Activated naive CD8-positive, alpha-beta T cell (primary cell): Measurements from ENCODE around the gene NABP2.

Source experiments
- H3K27ac Mint-ChIP-seq: one replicate; pipeline ENCODE4 v1.8.0; 2021; ENCODE audit warnings: mixed read lengths
- H3K27me3 Mint-ChIP-seq: one replicate; pipeline ENCODE4 v1.8.0; 2021; ENCODE audit warnings: mixed read lengths
- H3K36me3 Mint-ChIP-seq: one replicate; pipeline ENCODE4 v1.8.0; 2021; ENCODE audit warnings: mixed read lengths
- H3K4me1 Mint-ChIP-seq: one replicate; pipeline ENCODE4 v1.8.0; 2021; ENCODE audit warnings: low read depth, mixed read lengths
- H3K4me3 Mint-ChIP-seq: one replicate; pipeline ENCODE4 v1.8.0; 2021; ENCODE audit warnings: mild to moderate bottlenecking, mixed read lengths
- H3K9me3 Mint-ChIP-seq: one replicate; pipeline ENCODE4 v1.8.0; 2021; ENCODE audit warnings: low read depth, mixed read lengths

The NABP2 gene

DNA sequence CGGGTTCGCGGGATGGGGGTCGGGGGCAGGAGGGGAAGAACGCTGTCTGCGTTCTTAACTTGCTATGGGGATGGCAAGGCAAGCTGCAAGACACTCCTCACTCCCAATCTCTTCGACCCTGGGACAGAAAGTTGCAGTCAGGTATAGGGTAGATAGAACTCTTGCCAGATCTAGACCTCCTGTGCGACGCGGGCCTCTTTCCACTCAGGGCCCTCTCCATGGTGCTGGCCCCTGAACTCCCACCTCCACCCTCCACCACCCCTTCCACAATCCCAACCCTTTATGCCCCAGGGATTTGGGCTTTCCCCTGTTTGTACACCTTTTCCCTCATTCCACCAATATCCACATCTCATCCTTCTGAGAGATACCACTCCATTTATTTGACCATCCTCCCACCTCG lies 812 bp downstream of the NABP2 start:
- H3K9me3 Mint-ChIP-seq = no peaks in the 10 kb centered on the region
- H3K4me1 Mint-ChIP-seq = peaks cover 43% of the 10 kb centered on the region
- peaks cover 2% of the 10 kb centered on the region for H3K36me3 Mint-ChIP-seq

GRCh38 chr12:56229082-56229481 lies 4.9 kb downstream of the NABP2 start:
- Mint-ChIP-seq H3K9me3 (no peaks in the 10 kb centered on the region), H3K4me3 (no peak overlapping the region), H3K27ac (no peak overlapping the region), H3K27me3 (no peaks in the 10 kb centered on the region), H3K4me1 (peaks cover 11% of the 10 kb centered on the region), H3K36me3 (peaks cover 2% of the 10 kb centered on the region)

More for the DNA sequence above, 812 bp downstream of the NABP2 start:
- no peaks in the 10 kb centered on the region for H3K27me3 Mint-ChIP-seq
- peak overlapping the region; percentile 90 for H3K4me3 Mint-ChIP-seq
- H3K27ac Mint-ChIP-seq = peak overlapping the region; percentile 93

GRCh38 chr12:56229916-56230431 lies 5.8 kb downstream of the NABP2 start, which contains the start of gene SLC39A5:
TSS of gene SLC39A5 (plus strand) at chr12:56230051. CDS start at chr12:56231275, 1,224 bp downstream.
- Mint-ChIP-seq H3K36me3 (peaks cover 2% of the 10 kb centered on the region), H3K9me3 (no peaks in the 10 kb centered on the region), H3K27ac (no peak within 1 kb of the TSS), H3K4me1 (peaks cover 7% of the 10 kb centered on the region), H3K4me3 (no peak within 1 kb of the TSS), H3K27me3 (no peaks in the 10 kb centered on the region)

GRCh38 chr12:56230432-56231183 lies 6.5 kb downstream of the NABP2 start:
- H3K27ac Mint-ChIP-seq = no peak overlapping the region
- H3K27me3 Mint-ChIP-seq = no peaks in the 10 kb centered on the region
- no peak overlapping the region for H3K4me3 Mint-ChIP-seq
- no peaks in the 10 kb centered on the region for H3K9me3 Mint-ChIP-seq
- peaks cover under 1% of the 10 kb centered on the region for H3K4me1 Mint-ChIP-seq
- peaks cover 2% of the 10 kb centered on the region for H3K36me3 Mint-ChIP-seq

DNA sequence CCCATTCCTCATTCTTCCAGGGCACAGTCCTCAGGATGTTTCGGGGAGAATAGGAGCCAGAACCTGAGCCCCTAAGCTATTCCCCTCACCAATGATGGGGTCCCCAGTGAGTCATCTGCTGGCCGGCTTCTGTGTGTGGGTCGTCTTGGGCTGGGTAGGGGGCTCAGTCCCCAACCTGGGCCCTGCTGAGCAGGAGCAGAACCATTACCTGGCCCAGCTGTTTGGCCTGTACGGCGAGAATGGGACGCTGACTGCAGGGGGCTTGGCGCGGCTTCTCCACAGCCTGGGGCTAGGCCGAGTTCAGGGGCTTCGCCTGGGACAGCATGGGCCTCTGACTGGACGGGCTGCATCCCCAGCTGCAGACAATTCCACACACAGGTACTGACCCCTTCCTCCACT lies 7.0 kb downstream of the NABP2 start:
- Mint-ChIP-seq H3K36me3 (peaks cover 2% of the 10 kb centered on the region), H3K4me1 (no peaks in the 10 kb centered on the region), H3K4me3 (no peak overlapping the region), H3K9me3 (no peaks in the 10 kb centered on the region), H3K27ac (no peak overlapping the region), H3K27me3 (no peaks in the 10 kb centered on the region)

- Mint-ChIP-seq H3K4me3 (no peak overlapping the region), H3K36me3 (no peaks in the 10 kb centered on the region), H3K27me3 (no peaks in the 10 kb centered on the region), H3K9me3 (no peaks in the 10 kb centered on the region), H3K4me1 (no peaks in the 10 kb centered on the region), H3K27ac (no peak overlapping the region)
Observed at GRCh38 chr12:56234746-56235436, 10.7 kb downstream of the NABP2 start.

DNA sequence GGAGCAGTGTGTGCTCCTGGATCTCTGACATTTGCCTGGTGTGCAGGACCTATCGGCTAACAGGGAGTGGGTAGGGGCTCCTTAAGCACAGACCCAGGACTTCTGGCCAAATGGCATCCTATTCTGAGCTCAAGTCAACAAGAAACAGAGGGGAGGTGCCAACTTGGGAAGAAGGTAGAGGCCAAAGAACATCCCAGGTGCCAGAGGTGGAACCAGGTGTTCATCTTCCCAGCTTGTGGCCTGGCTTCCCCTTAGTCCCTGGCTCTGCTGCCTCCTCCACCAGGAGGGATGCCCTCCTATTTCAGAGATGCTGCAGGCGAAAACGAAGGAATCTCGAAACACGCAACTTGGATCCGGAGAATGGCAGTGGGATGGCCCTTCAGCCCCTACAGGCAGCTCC lies 11.9 kb downstream of the NABP2 start:
- no peak overlapping the region for H3K27ac Mint-ChIP-seq

GRCh38 chr12:56236985-56237384 lies 12.8 kb downstream of the NABP2 start:
- no peaks in the 10 kb centered on the region for H3K4me1 Mint-ChIP-seq
- no peak overlapping the region for H3K27ac Mint-ChIP-seq
- no peaks in the 10 kb centered on the region for H3K36me3 Mint-ChIP-seq
- no peaks in the 10 kb centered on the region for H3K9me3 Mint-ChIP-seq
- no peak overlapping the region for H3K4me3 Mint-ChIP-seq
- no peaks in the 10 kb centered on the region for H3K27me3 Mint-ChIP-seq

More for the DNA sequence above, 11.9 kb downstream of the NABP2 start:
- no peaks in the 10 kb centered on the region for H3K9me3 Mint-ChIP-seq
- H3K4me3 Mint-ChIP-seq = no peak overlapping the region
- no peaks in the 10 kb centered on the region for H3K27me3 Mint-ChIP-seq
- H3K36me3 Mint-ChIP-seq = no peaks in the 10 kb centered on the region
- no peaks in the 10 kb centered on the region for H3K4me1 Mint-ChIP-seq

- H3K27ac Mint-ChIP-seq = no peak overlapping the region
Observed at GRCh38 chr12:56237552-56237951, 13.4 kb downstream of the NABP2 start.

DNA sequence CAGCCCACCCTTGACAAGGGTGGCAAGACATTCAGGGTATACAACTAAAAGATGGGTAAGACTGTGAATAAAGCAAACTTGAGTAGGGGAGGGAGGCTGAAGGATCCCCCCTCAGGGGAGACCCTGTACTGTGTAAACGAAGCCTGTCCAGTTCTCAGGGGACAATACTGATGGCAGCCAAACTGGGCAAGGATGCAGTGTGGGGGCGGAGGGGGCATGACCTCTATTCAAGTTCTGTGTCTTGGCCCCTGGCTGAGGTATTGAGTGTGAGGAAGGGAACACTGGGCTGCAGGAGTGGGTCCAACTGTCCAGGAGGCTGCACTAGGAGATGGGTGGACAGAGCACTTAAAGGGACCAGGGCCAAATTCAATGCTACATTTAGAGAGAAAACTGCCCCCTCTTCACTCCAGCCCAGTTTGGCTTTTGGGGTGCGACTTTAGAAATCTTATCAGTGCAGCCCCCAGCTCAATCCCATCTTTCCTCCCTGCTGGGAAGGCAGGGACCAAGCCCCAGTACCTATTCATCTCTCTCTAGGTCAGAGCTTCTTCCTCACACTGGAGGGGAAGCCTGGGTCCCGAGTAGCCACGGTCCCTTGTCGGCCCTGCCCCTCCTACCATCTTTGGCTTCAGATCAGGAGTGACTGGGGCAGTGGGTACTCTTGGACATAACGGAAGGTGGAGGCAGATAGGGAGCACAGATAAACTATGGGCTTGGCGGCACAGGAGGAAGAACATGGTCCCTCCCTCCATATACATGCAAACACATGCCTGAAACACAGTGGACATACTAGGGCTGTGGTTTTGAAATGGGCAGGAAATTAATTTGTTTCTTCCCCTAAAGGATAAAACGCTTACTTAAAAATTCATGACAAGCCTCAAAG lies 17.5 kb downstream of the NABP2 start:
- Mint-ChIP-seq H3K4me1 (no peaks in the 10 kb centered on the region), H3K4me3 (no peak overlapping the region), H3K27me3 (no peaks in the 10 kb centered on the region), H3K9me3 (no peaks in the 10 kb centered on the region), H3K27ac (no peak overlapping the region), H3K36me3 (no peaks in the 10 kb centered on the region)

More at GRCh38 chr12:56237552-56237951, 13.4 kb downstream of the NABP2 start:
- Mint-ChIP-seq H3K36me3 (no peaks in the 10 kb centered on the region), H3K4me1 (no peaks in the 10 kb centered on the region), H3K27me3 (no peaks in the 10 kb centered on the region), H3K4me3 (no peak overlapping the region), H3K9me3 (no peaks in the 10 kb centered on the region)

- no peak overlapping the region for H3K27ac Mint-ChIP-seq
Observed at GRCh38 chr12:56242986-56243385, 18.8 kb downstream of the NABP2 start.

DNA sequence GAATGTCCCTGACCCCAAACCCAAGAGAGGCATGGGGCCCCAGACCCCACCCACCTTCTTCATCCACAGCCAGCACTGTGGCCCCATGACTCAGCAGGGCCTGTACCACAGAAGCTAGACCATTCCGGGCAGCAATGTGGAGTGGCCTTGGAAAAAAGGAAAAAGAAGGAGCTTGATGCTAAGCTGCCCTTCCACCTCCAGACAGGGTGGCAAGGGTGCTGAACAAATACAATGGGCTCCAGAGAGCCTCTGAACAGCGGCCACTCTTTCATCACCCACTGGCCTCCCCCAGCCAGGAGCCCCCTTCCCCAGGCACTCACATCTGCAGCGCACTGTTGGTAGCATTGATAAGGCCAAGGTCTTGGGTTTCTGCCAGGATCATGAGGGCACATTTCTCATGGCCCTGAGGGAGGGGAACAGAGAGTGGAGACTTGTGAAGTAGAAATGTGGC lies 19.6 kb downstream of the NABP2 start:
- H3K27ac Mint-ChIP-seq = no peak overlapping the region
- no peaks in the 10 kb centered on the region for H3K4me1 Mint-ChIP-seq
- H3K9me3 Mint-ChIP-seq = no peaks in the 10 kb centered on the region
- no peaks in the 10 kb centered on the region for H3K36me3 Mint-ChIP-seq
- H3K4me3 Mint-ChIP-seq = no peak overlapping the region
- no peaks in the 10 kb centered on the region for H3K27me3 Mint-ChIP-seq

More at GRCh38 chr12:56242986-56243385, 18.8 kb downstream of the NABP2 start:
- Mint-ChIP-seq H3K4me3 (no peak overlapping the region), H3K4me1 (no peaks in the 10 kb centered on the region), H3K27me3 (no peaks in the 10 kb centered on the region), H3K36me3 (no peaks in the 10 kb centered on the region), H3K9me3 (no peaks in the 10 kb centered on the region)

- Mint-ChIP-seq H3K9me3 (no peaks in the 10 kb centered on the region), H3K27ac (peak overlapping the region; percentile 77), H3K4me3 (no peak overlapping the region), H3K27me3 (no peaks in the 10 kb centered on the region), H3K4me1 (no peaks in the 10 kb centered on the region), H3K36me3 (no peaks in the 10 kb centered on the region)
Observed at GRCh38 chr12:56244494-56244893, 20.4 kb downstream of the NABP2 start.

DNA sequence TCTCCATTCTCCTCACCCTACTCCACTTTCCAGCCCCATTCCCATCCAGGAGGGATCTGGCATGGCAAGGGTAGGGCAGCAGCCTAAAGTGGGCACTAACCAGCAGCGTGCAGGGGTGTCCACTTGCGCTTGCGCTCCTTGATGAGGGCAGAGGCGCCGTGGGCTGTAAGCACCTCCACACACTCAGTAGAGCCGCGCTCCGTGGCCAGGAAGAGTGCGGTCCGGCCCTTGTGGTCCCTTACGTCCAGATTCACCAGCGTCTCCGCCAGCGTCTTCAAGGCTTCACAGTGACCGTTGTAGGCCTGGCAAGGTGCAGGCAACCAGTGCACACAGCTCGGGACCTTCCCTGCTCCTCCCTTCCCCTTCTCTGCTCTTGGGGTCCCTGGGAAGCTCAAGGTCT lies 23.8 kb downstream of the NABP2 start:
- H3K36me3 Mint-ChIP-seq = no peaks in the 10 kb centered on the region
- no peaks in the 10 kb centered on the region for H3K4me1 Mint-ChIP-seq
- H3K4me3 Mint-ChIP-seq = no peak overlapping the region
- H3K9me3 Mint-ChIP-seq = no peaks in the 10 kb centered on the region
- no peak overlapping the region for H3K27ac Mint-ChIP-seq
- no peaks in the 10 kb centered on the region for H3K27me3 Mint-ChIP-seq
